HEK293 (cell line): ENCODE results near the gene CDON.

Source experiments
- CTCF ChIP-seq: fragments of 450-650 bp; formaldehyde crosslinking; IDR thresholded peaks from 2 replicates; pipeline ENCODE4 v1.5.1; 2016; ENCODE audit warnings: missing biosample characterization, missing genetic modification characterization
- EGR2 ChIP-seq: fragments of 450-650 bp; formaldehyde crosslinking; IDR thresholded peaks from 2 replicates; pipeline ENCODE4 v1.5.1; 2016; ENCODE audit warnings: low read depth, missing biosample characterization, missing genetic modification characterization
- GLI4 ChIP-seq: fragments of 450-650 bp; formaldehyde crosslinking; IDR thresholded peaks from 2 replicates; pipeline ENCODE4 v1.5.1; 2016; ENCODE audit warnings: missing biosample characterization, missing genetic modification characterization
- KLF1 ChIP-seq: fragments of 450-650 bp; formaldehyde crosslinking; IDR thresholded peaks from 2 replicates; pipeline ENCODE4 v1.5.1; 2016; ENCODE audit warnings: missing biosample characterization, missing genetic modification characterization
- KLF9 ChIP-seq: fragments of 450-650 bp; formaldehyde crosslinking; IDR thresholded peaks from 2 replicates; pipeline ENCODE4 v1.5.1; 2016; ENCODE audit warnings: missing biosample characterization, missing genetic modification characterization, low read depth
- OVOL3 ChIP-seq: fragments of 450-650 bp; formaldehyde crosslinking; IDR thresholded peaks from 2 replicates; pipeline ENCODE4 v1.5.1; 2016; ENCODE audit warnings: missing biosample characterization, missing genetic modification characterization
- PRDM1 ChIP-seq: fragments of 450-650 bp; formaldehyde crosslinking; IDR thresholded peaks from 2 replicates; pipeline ENCODE4; 2016; ENCODE audit warnings: missing biosample characterization, missing genetic modification characterization
- WT1 ChIP-seq: fragments of 450-650 bp; formaldehyde crosslinking; IDR thresholded peaks from 2 replicates; pipeline ENCODE4 v1.5.1; 2016; ENCODE audit warnings: missing biosample characterization, missing genetic modification characterization
- ZBTB11 ChIP-seq: fragments of 450-650 bp; formaldehyde crosslinking; conservative IDR thresholded peaks from 2 replicates; pipeline ENCODE4 v1.5.1; 2016; ENCODE audit warnings: low read depth, missing biosample characterization, missing genetic modification characterization
- ZBTB21 ChIP-seq: fragments of 450-650 bp; formaldehyde crosslinking; IDR thresholded peaks from 2 replicates; pipeline ENCODE4 v1.5.1; 2017; ENCODE audit warnings: missing biosample characterization, missing genetic modification characterization
- ZBTB8A ChIP-seq: fragments of 450-650 bp; formaldehyde crosslinking; IDR thresholded peaks from 2 replicates; pipeline ENCODE4 v1.5.1; 2016; ENCODE audit warnings: missing biosample characterization, missing genetic modification characterization
- ZFHX2 ChIP-seq: fragments of 450-650 bp; formaldehyde crosslinking; conservative IDR thresholded peaks from 2 replicates; pipeline ENCODE4 v1.5.1; 2016; ENCODE audit warnings: missing biosample characterization, missing genetic modification characterization
- ZNF133 ChIP-seq: fragments of 450-650 bp; formaldehyde crosslinking; IDR thresholded peaks from 2 replicates; pipeline ENCODE4 v1.5.1; 2016; ENCODE audit warnings: missing biosample characterization, missing genetic modification characterization
- ZNF138 ChIP-seq: fragments of 450-650 bp; formaldehyde crosslinking; IDR thresholded peaks from 2 replicates; pipeline ENCODE4 v1.5.1; 2016; ENCODE audit warnings: missing biosample characterization, missing genetic modification characterization, borderline replicate concordance
- ZNF239 ChIP-seq: fragments of 450-650 bp; formaldehyde crosslinking; IDR thresholded peaks from 2 replicates; pipeline ENCODE4 v1.5.1; 2016; ENCODE audit warnings: missing biosample characterization, missing genetic modification characterization
- ZNF266 ChIP-seq: fragments of 450-650 bp; formaldehyde crosslinking; IDR thresholded peaks from 2 replicates; pipeline ENCODE4 v1.5.1; 2016; ENCODE audit warnings: missing biosample characterization, missing genetic modification characterization, low read depth
- ZNF362 ChIP-seq: fragments of 450-650 bp; formaldehyde crosslinking; IDR thresholded peaks from 2 replicates; pipeline ENCODE4 v1.5.1; 2016; ENCODE audit warnings: missing biosample characterization, missing genetic modification characterization
- ZNF48 ChIP-seq: fragments of 450-650 bp; formaldehyde crosslinking; IDR thresholded peaks from 2 replicates; pipeline ENCODE4 v1.5.1; 2016; ENCODE audit warnings: missing biosample characterization, missing genetic modification characterization
- ZNF571 ChIP-seq: fragments of 450-650 bp; formaldehyde crosslinking; IDR thresholded peaks from 2 replicates; pipeline ENCODE4 v1.5.0; 2017; ENCODE audit warnings: missing biosample characterization, missing genetic modification characterization
- ZNF580 ChIP-seq: fragments of 450-650 bp; formaldehyde crosslinking; IDR thresholded peaks from 2 replicates; pipeline ENCODE4 v1.5.1; 2016; ENCODE audit warnings: missing biosample characterization, missing genetic modification characterization
- ZNF600 ChIP-seq: fragments of 450-650 bp; formaldehyde crosslinking; IDR thresholded peaks from 2 replicates; pipeline ENCODE4 v1.5.1; 2016; ENCODE audit warnings: missing biosample characterization, missing genetic modification characterization
- ZNF621 ChIP-seq: fragments of 450-650 bp; formaldehyde crosslinking; IDR thresholded peaks from 2 replicates; pipeline ENCODE4 v1.5.1; 2017; ENCODE audit warnings: missing biosample characterization, missing genetic modification characterization
- ZNF624 ChIP-seq: fragments of 450-650 bp; formaldehyde crosslinking; IDR thresholded peaks from 2 replicates; pipeline ENCODE4 v1.5.1; 2017; ENCODE audit warnings: missing biosample characterization, missing genetic modification characterization
- ZNF626 ChIP-seq: fragments of 450-650 bp; sonication (Bioruptor Pico); formaldehyde crosslinking; IDR thresholded peaks from 2 replicates; pipeline ENCODE4 v1.5.1; 2018; ENCODE audit warnings: missing biosample characterization, missing genetic modification characterization, inconsistent platforms
- ZNF664 ChIP-seq: fragments of 450-650 bp; formaldehyde crosslinking; IDR thresholded peaks from 2 replicates; pipeline ENCODE4 v1.5.1; 2016; ENCODE audit warnings: missing biosample characterization, missing genetic modification characterization
- ZNF707 ChIP-seq: fragments of 450-650 bp; formaldehyde crosslinking; IDR thresholded peaks from 2 replicates; pipeline ENCODE4 v1.5.1; 2016; ENCODE audit warnings: missing biosample characterization, missing genetic modification characterization
- ZNF776 ChIP-seq: fragments of 450-650 bp; formaldehyde crosslinking; IDR thresholded peaks from 2 replicates; pipeline ENCODE4 v1.5.0; 2017; ENCODE audit warnings: missing biosample characterization, missing genetic modification characterization, borderline replicate concordance
- ZSCAN30 ChIP-seq: fragments of 450-650 bp; IDR thresholded peaks from 2 replicates; pipeline ENCODE4 v1.5.1; 2018; ENCODE audit warnings: missing biosample characterization, mild to moderate bottlenecking, missing genetic modification characterization, moderate library complexity
- ZXDB ChIP-seq: fragments of 450-650 bp; formaldehyde crosslinking; IDR thresholded peaks from 2 replicates; pipeline ENCODE4 v1.5.1; 2016; ENCODE audit warnings: missing biosample characterization, missing genetic modification characterization
- TF ChIP-seq, protein P1 (sequence below): fragments of 450-650 bp; formaldehyde crosslinking; IDR thresholded peaks from 2 replicates; pipeline ENCODE4 v1.5.1; 2017; ENCODE audit warnings: missing biosample characterization, missing genetic modification characterization

The CDON gene

GRCh38 chr11:125923012-125923579, 139.6 kb downstream of the CDON start (continued):
- no peak for TF ChIP-seq ZNF621 (tag by site-specific recombination)
- TF ChIP-seq ZSCAN30 (tag by site-specific recombination), result peak; percentile 18; the same call in 1 of the 2 replicates
- no peak for TF ChIP-seq ZNF664 (tag by site-specific recombination)
- TF ChIP-seq ZNF138, result no peak
- TF ChIP-seq ZNF133 (tag by site-specific recombination), result no peak
- no peak for TF ChIP-seq ZNF776 (tag by site-specific recombination)
- TF ChIP-seq WT1, result no peak
- no peak for TF ChIP-seq ZNF600 (tag by site-specific recombination)
- no peak for TF ChIP-seq KLF9 (tag by site-specific recombination)
- TF ChIP-seq ZBTB8A (tag by site-specific recombination), result 0 out of 2 replicates have a peak, but pooled peaks have one; percentile 8
- no peak for TF ChIP-seq ZNF362 (tag by site-specific recombination)
- TF ChIP-seq ZBTB11, result no peak
- TF ChIP-seq ZBTB21 (tag by site-specific recombination), result no peak
- no peak for TF ChIP-seq ZNF266 (tag by site-specific recombination)
- no peak for TF ChIP-seq ZNF571 (tag by site-specific recombination)
- no peak for TF ChIP-seq ZNF239
- no peak for TF ChIP-seq ZNF624 (tag by site-specific recombination)
- TF ChIP-seq GLI4, result no peak
- TF ChIP-seq ZNF707 (tag by site-specific recombination), result no peak
- TF ChIP-seq ZXDB (tag by site-specific recombination), result no peak
- no peak for TF ChIP-seq ZNF580 (tag by site-specific recombination)
- no peak for TF ChIP-seq OVOL3 (tag by site-specific recombination)
- TF ChIP-seq ZNF48 (tag by site-specific recombination), result no peak
- TF ChIP-seq ZNF626 (tag by site-specific recombination), result no peak
- peak; percentile 60 for TF ChIP-seq CTCF (tag by site-specific recombination)
- TF ChIP-seq KLF1 (tag by site-specific recombination), result no peak
- peak; percentile 91 for TF ChIP-seq PRDM1 (tag by site-specific recombination)
- no peak for TF ChIP-seq EGR2
- TF ChIP-seq ZFHX2 (tag by site-specific recombination), result no peak
- TF ChIP-seq, protein P1, sequence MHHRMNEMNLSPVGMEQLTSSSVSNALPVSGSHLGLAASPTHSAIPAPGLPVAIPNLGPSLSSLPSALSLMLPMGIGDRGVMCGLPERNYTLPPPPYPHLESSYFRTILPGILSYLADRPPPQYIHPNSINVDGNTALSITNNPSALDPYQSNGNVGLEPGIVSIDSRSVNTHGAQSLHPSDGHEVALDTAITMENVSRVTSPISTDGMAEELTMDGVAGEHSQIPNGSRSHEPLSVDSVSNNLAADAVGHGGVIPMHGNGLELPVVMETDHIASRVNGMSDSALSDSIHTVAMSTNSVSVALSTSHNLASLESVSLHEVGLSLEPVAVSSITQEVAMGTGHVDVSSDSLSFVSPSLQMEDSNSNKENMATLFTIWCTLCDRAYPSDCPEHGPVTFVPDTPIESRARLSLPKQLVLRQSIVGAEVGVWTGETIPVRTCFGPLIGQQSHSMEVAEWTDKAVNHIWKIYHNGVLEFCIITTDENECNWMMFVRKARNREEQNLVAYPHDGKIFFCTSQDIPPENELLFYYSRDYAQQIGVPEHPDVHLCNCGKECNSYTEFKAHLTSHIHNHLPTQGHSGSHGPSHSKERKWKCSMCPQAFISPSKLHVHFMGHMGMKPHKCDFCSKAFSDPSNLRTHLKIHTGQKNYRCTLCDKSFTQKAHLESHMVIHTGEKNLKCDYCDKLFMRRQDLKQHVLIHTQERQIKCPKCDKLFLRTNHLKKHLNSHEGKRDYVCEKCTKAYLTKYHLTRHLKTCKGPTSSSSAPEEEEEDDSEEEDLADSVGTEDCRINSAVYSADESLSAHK (tag by site-specific recombination), result no peak
